ENCODE data around the gene LRTM2. TPM values are rescaled to one million over a fixed set of nuclear protein-coding genes. Genes with fewer than 3 reads are reported as not detected.
A peak's percentile ranks its signal among the peaks of the same experiment; 100 is the strongest.

Gene LRTM2
- total RNA-seq, 1 donor from 2014 or later: not detected

DNA sequence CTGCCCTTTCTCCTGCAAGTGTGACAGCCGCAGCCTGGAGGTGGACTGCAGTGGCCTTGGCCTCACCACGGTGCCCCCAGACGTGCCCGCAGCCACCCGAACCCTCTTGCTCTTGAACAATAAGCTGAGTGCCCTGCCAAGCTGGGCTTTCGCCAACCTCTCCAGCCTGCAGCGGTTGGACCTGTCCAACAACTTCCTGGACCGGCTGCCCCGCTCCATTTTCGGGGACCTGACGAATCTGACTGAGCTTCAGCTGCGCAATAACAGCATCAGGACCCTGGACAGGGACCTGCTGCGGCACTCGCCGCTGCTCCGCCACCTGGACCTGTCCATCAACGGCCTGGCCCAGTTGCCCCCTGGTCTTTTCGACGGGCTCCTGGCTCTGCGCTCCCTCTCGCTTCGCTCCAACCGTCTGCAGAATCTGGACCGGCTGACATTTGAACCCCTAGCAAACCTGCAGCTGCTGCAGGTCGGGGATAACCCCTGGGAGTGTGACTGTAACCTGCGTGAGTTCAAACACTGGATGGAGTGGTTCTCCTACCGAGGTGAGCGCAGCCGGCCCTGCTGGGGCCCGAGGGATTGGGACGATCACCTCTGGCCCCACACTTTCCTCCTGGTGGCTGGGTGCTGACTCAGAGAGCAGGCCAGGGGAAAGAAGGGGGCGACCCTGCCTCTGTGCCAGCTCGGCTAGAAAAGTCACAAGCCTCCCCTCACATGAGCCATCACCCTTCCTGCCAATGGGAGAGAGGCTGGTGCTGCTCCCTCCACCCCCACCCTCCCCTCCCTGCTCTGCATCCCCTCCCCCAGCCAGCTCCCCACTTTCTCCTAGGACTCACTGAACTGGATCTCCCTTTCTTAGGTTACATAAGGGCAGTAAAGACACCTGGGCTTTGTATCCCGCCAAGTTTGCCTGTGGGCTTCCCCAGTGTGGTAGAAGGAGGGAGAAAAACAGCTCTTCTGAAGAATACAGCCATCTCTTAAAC, 10.9 kb downstream of the LRTM2 start:
- no peak overlapping the region for H3K4me3 ChIP-seq
- intact Hi-C loops (cut with DNase I): no loop called here
- H3K27me3 ChIP-seq: peaks cover 38% of the 10 kb centered on the region
- H3K36me3 ChIP-seq: no peaks in the 10 kb centered on the region
- no peaks in the 10 kb centered on the region for H3K4me1 ChIP-seq
- peak; percentile 91 for DNase-seq
- peak; percentile 87 for ATAC-seq
- H3K27ac ChIP-seq: no peak overlapping the region
- H3K9me3 ChIP-seq: no peaks in the 10 kb centered on the region
- TF ChIP-seq, protein P1, sequence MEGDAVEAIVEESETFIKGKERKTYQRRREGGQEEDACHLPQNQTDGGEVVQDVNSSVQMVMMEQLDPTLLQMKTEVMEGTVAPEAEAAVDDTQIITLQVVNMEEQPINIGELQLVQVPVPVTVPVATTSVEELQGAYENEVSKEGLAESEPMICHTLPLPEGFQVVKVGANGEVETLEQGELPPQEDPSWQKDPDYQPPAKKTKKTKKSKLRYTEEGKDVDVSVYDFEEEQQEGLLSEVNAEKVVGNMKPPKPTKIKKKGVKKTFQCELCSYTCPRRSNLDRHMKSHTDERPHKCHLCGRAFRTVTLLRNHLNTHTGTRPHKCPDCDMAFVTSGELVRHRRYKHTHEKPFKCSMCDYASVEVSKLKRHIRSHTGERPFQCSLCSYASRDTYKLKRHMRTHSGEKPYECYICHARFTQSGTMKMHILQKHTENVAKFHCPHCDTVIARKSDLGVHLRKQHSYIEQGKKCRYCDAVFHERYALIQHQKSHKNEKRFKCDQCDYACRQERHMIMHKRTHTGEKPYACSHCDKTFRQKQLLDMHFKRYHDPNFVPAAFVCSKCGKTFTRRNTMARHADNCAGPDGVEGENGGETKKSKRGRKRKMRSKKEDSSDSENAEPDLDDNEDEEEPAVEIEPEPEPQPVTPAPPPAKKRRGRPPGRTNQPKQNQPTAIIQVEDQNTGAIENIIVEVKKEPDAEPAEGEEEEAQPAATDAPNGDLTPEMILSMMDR (IDR thresholded peaks at IDR 0.05): no peak

DNA sequence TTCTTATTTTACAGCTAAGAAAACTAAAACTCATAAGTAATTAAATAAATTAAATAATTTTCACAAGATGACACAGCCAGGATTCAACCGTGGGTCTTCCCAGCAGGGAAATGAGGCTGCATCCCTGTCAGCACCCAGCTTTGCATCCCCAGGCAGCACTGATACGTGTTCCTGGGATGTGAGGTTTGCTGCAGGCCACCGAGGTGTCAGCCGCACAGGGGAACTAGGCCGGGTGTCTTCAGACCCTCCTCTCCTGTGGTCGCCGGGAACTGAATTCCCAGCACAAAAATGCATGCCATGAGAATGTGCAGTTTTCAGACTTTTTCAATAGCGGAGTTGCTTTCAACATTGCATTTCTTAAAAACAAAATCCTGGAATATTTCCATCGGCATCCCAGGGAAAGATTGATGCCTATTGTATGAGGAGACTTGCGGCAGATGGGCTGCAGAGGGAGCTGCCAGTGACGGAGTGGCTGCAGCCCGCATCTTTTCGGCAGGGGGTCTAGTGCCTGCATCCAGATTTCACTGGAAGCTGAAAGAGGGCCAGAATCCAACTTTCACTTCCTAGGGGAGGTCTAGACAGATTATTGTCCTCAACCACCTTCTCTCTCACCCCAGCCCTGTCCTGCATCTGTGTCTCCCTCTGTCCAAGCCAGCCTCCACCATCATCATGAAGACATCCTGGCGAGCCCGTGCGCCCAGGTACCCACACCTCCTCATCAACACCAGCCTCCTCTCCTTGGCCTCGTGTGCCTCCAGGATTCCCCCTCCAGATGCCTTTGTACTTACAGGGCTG, 12.6 kb downstream of the LRTM2 start:
- no peak for ATAC-seq

DNA sequence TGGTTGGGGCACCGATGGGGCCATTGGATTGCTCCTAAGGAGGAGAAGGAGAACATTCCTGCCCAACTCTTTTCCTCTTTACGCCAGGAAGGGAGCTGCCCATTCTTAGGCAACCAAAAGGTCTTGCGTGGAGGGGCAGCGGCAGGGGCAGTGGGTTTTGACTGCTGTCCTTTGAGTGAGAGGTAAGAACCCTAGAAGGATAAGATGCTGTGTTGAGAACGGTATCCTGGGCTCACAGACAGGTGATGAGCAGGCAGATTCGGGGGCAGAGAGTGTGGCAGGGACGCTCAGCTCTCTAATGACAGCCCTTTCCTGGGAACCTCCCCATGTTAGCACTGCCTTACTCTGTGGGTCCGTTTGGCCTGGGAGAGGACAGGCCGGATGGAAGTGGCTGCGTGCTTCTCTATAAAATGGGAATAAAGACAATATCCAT, 13.2 kb downstream of the LRTM2 start:
- H3K27ac ChIP-seq: no peak overlapping the region
- no peaks in the 10 kb centered on the region for H3K4me1 ChIP-seq
- TF ChIP-seq, protein P1 (IDR thresholded peaks at IDR 0.05): no peak
- H3K36me3 ChIP-seq: no peaks in the 10 kb centered on the region
- intact Hi-C loops (cut with DNase I): no loop called here
- no peaks in the 10 kb centered on the region for H3K9me3 ChIP-seq
- H3K4me3 ChIP-seq: no peak overlapping the region
- ATAC-seq (no peak), DNase-seq (no peak)
- H3K27me3 ChIP-seq: peaks cover 20% of the 10 kb centered on the region

More for the DNA sequence above, 12.6 kb downstream of the LRTM2 start:
- no peak overlapping the region for H3K27ac ChIP-seq
- DNase-seq: no peak
- H3K9me3 ChIP-seq: no peaks in the 10 kb centered on the region
- H3K4me1 ChIP-seq: no peaks in the 10 kb centered on the region
- H3K36me3 ChIP-seq: no peaks in the 10 kb centered on the region
- intact Hi-C loops (cut with DNase I): no loop called here
- H3K27me3 ChIP-seq: peaks cover 24% of the 10 kb centered on the region
- TF ChIP-seq, protein P1 (IDR thresholded peaks at IDR 0.05): no peak
- H3K4me3 ChIP-seq: no peak overlapping the region

DNA sequence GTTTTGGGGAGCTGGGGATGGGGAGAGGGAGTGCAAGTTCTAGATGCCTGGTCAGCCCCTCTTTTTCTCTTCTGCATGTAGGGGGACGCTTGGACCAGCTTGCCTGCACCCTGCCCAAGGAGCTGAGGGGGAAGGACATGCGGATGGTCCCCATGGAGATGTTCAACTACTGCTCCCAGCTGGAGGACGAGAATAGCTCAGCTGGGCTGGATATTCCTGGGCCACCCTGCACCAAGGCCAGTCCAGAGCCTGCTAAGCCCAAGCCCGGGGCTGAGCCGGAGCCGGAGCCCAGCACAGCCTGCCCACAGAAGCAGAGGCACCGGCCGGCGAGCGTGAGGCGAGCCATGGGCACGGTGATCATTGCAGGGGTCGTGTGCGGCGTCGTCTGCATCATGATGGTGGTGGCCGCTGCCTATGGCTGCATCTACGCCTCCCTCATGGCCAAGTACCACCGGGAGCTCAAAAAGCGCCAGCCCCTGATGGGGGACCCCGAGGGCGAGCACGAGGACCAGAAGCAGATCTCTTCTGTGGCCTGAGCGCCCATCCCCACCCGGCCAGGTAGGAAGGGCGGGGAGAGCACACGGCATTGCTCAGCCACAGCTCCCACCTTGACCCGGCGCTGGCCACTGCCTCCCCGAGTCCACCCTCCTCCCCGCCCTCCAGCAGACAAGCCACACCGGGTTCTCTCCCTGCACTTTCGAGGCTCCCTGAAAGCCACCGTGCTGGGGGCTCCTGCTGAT, 14.0 kb downstream of the LRTM2 start:
- Histone ChIP-seq H3K36me3 (no peaks in the 10 kb centered on the region), H3K9me3 (no peaks in the 10 kb centered on the region), H3K27ac (no peak overlapping the region), H3K4me1 (no peaks in the 10 kb centered on the region), H3K4me3 (no peak overlapping the region), H3K27me3 (peaks cover 20% of the 10 kb centered on the region)
- DNase-seq: no peak
- intact Hi-C loops (cut with DNase I): no loop called here
- no peak for ATAC-seq
- TF ChIP-seq, protein P1 (IDR thresholded peaks at IDR 0.05): no peak
